Measurements from ENCODE around the gene NFILZ.

NFILZ gene, protein sequence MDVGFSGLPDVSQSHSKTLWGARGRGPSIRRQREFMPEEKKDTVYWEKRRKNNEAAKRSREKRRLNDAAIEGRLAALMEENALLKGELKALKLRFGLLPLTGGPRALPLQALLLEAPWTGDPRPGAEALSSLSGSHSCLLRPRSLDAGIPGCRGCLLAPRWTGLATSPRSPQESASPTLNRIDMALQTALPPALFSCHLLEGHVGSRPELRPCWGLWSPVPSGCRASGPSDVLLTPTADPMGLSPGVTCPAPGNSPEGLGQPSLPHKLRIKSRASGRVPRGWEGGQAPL

DNA sequence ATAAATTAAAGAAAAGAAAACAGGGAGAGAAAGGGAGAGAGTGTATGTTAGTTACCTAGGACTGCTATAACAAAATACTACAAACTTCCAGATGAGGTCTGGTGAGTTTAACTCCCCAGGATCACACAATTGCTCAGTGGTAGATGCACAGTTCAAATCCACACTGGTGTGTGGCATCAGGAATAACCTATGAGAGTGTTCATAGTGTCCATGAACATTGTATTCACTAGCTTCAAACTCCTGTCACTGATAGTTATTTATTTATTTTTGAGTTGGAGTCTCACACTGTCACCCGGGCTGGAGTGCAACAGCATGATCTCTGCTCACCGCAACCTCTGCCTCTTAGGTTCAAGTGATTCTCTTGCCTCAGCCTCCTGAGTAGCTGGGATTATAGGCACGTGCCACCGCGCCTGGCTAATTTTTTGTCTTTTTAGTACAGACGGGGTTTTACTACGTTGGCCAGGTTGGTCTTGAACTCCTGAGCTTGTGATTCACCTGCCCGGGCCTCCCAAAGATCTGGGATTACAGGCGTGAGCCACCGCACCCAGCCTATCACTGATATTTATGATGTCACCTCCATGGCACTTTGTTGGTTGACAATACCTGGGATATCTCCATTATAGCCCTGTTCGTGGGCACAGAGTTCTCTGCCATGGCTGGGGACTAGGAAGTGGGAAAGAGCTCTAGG is at the start of gene NFILZ:
Gene NFILZ, plus strand, starts transcription at position 638 of the 688 bp plus-strand sequence. CDS start 46,133 bp downstream, outside the sequence.
- no peak for DNase-seq

DNA sequence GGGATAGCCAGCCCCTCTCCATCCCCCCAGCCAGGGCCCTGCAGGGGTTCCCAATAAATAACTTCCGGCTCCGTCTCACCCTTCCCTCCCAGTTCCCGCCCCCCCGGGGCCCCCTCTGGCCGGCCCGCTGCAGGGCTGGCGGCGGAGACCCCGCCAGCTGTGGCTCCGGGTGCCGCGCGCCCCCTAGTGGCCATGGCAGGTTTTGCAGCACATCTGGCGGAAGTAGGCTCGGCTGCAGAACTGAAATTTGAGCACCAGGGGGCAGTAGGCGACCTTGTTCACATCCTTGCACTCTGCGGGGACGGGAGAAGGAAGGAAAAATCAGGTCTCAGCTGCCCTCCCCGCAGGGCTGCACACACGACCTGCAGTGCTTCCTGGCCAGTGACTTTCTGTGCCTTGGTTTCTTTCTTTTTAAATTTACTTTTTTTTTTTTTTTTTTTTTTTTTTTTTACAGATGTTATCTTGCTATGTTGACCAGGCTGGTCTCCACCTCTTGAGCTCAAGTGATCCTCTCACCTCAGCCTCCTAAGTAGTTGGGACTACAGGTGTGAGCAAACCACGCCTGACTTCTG is 49.6 kb upstream of the NFILZ start:
- peak; percentile 80 for DNase-seq

DNA sequence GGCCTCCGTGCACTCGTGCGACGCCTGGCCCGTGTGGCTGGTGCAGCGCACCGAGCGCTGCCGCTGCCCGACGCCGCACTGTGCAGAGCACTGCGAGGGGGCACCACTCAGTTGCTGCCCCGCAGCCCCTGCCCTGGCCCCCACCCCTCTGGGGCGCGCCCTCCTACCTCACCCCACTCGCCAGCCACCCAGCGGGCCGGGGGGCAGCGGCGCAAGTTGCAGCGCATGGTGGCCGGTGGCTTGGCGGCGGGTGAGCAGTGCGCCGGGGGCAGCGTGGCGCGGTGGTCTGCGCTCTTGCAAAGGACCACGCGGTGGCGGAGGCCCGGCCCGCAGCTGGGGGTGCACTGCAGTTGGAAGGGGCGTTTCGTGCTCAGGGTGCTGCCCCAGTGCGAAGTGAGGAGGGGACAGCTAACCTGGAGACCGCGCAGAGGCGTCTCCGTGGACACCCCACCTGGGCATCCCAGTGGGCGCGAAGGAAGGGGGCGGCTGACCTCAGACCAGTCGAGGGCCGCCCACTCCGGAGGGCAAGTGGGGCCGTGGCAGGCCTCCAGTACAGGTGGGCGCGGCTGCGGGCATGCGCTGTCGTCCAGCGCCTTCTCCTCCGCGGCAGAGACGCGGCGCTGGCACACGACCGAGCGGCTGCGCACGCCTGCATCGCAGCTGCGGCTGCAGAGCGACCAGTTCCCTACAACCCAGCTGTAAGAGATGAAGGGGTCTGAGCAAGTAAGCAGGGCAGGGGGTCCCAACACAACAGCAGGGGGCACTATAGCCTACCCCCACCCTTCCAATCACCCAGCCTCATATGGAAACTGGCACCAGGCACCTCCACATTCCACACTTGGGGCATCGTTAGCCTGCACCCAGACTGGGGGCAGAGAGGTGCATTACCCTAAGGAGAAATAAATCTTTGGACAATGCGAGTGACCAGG is 45.2 kb upstream of the NFILZ start:
- no peak for DNase-seq

DNA sequence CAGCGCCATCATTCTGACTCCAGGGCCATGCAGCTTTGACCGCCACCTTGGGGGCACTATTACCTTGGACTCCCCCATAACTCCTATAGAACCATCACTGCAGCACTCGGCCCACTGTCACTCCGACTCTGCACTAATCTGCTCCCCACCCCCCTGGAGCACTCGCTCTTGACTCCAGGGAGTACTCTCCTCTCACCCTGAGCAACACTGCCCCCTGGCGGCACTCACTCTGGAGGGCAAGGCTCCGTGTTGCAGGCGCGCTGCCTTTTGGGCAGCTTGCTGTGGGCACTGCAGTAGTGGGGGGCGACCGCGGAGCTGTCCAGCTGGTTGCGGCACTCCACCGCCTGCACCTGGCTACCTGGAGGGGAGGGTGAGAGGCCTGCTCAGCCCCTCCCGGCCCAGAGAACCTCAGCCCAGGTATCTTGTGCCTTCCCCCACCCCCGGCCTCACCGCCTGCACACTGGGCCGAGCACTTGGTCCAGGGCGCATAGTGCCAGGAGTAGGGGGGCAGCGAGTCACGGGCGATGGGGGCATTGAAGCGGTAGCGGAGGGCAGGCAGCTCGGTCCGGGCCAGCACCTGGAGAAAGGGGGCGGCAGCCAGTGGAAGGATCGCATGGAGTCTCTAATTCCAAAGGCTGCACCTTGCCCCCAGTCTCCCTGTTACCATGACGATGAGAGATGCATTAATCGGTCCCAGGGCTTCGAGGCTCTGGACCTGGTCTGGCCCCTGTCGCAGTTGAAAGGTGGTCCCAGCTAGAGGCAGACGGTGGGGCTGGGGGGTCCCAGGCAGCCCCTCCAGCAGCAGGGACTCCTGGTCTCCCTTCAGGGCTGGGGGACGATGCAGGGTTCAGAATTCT is 44.3 kb upstream of the NFILZ start:
- DNase-seq: peak; percentile 39

DNA sequence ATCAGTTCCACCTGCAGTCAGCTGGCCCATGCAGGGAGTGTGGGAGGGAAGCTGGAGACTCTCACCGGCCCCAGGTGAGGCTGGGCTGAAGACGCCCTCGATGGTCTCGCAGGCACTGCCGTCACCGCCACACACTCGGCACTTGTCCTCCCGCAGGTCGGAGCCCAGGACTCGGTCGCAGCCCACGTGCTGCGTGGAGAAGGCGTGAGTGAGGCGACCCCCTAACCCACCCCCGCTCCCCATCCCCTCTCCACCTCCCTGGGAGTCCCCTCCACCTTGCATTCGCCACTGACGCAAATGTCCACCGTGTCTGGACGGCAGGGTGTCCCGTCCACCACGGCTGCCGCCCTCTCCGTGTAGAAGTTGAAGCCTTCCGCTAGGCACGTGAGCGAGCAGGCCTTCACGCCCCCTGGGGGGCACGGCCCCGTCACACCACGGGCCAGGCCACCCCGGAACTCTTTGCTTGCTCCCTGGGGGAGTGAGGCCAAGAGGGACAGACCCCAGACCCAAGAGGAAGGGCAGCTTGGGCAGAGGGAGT is 41.2 kb upstream of the NFILZ start:
- no peak for DNase-seq

DNA sequence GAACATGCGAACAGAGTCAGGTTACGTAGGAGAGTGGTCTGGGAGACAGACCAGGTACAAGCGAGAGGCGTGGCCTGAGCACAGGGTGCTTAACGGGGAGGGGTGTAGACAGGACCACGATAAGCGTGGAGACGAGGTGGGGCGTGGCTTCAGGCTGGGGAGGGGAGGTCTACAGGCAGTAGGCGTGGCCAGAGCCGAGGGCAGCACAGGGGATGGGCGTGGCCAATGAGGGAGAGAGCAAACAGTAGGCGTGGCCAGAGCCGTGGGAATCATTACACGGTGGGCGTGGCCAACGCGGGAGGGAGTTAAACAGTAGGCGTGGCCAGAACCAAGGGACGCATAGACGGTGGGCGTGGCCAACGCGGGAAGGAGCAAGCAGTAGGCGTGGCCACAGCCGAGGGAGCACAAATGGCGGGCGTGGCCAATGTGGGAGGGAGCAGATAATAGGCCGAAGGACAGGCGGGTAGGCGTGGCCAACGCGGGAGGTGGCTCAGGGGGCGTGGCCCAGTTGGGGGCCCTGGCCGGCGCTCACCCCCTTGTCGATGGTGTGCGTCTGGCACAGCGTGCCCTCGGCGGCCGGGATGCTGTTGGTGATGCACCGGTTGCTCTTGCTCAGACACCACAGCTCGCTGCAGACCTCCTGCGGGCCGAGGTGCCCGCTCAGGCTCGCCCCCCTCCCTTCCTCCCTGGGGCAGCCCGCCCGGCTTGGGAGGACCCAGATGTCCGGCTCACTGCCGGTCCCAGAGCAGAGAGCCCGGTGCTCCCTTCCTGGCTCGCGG is 38.0 kb upstream of the NFILZ start:
- peak; percentile 93 for DNase-seq

DNA sequence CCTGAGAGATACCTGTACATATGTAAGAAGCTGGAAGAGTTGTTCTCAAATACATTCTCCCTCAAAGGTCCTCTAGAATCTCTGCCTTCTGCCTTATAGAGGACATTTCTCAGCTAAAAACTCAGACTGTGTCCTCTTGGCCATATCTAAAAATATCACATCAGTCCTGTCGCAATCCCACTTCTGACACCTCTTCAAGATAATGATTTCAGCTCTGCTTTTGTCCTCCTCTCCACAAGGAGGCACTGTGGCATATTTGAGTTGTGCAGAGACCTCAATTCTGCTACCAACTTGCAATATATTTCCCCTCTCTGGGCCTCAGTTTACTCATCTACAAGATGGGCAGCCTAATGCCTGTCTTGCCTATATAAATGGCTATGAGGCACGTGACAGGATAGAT is 36.5 kb upstream of the NFILZ start:
- DNase-seq: no peak

DNA sequence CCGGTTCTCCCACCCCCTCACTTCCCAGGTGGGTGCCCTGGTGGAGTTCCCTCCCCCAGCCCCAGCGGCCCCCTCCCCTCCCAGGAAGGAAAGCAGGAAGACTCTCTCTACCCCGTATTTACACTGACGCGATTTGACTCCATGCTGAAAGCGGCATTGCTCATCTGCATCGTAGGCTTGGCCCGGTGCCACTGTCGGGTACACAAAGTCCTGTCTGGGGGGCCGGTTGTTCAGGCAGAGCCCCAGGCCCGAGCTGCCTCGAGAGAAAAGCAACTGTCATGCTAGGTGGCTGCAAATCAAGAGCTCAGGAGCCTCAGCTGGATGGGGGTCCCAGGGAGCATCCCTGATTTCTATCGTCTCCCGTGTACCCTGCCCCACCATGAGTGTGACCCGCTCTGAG is 34.8 kb upstream of the NFILZ start:
- DNase-seq: no peak

DNA sequence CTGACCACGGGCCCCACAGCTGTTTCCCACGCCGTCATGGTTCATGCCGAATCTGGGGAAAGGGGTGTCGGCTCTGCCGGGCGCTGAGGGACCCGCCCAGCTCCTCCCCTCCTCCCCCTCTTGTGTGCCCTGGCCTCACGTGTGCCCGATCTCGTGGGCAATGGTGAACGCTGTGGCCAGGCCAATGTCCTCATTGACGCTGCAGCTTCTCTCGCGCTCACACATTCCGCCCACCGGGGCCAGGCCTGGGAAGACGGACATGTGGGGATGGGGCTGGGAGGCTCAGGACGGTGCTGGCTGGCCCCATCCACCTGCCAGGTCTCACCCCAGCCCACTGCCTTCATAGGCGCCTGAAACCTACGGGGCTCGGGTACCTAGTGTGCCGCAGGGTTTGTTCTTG is 34.3 kb upstream of the NFILZ start:
- no peak for DNase-seq

DNA sequence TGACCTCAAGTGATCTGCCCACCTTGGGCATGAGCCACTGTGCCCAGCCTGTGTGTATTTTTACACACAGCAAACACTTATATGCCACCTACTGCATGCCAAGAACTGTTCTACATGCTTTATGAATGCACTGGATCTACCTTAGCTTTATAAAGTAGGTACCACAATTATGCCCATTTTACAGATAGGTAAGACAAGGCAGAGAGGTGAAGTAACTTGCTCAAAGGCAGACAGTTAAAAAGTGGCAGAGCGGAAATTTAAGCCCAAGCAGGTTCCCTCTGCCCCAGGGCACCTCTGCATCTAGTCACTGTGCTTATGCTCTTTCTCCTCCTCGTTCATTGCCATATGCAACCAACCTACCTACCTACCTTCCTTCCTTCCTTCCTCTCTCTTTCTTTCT is 30.4 kb upstream of the NFILZ start:
- DNase-seq: no peak

DNA sequence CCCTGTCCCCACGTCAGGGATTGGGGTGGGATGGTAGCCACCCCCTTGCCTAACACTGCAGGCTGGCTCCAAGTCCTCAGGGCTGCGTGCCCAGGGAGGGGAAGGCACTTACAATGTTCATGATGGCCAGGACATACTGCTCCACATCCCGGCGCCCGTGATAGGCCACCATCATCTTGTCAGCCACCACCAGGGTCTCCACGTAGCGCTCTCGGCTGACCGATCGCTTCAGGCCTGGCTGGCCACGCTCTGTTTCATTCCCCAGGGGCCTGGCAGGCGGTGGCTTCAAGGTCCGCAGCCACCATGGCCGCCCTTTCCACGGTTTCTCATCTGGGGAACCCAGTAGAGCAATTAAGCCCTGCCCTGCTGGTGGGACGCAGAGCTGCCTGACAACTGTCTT is 29.6 kb upstream of the NFILZ start:
- DNase-seq: no peak

DNA sequence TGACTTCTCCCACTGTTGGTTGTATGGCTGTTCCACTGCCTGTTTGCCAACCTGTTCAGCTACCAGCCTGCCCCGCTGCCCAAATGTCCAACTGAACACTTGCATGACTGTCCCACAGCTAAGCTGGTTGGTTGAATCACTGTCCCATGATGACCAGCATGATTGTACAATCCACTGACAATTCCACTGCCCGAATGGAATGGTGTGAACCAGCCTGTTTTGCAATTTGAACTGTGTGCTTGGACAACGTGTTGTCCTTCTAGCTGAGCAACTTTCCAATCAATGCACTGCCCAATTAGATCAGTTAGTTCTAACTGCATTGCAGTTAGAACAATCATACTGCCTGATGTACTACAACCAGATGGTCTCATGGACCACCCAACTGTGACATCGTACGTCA is 28.6 kb upstream of the NFILZ start:
- DNase-seq: no peak

DNA sequence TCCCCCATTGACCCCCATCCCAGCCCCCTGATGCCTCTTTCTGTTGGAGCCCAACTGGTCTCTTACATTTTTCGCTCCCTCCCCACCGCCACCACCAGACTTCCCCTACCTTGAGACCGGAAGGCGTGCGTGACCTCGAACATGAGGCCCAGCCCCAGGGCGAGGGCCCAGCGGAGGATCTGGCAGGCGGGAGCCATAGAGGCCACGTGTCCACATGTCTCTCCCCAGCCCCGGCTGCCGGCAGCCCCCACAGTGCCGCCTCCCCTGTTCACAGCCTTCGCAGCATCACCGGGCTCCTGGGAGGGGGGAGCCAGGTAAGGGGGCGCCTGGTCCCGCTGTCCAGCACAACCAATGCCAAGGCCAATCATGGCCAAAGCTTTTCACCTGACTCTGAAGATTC is 24.9 kb upstream of the NFILZ start:
- DNase-seq: no peak

DNA sequence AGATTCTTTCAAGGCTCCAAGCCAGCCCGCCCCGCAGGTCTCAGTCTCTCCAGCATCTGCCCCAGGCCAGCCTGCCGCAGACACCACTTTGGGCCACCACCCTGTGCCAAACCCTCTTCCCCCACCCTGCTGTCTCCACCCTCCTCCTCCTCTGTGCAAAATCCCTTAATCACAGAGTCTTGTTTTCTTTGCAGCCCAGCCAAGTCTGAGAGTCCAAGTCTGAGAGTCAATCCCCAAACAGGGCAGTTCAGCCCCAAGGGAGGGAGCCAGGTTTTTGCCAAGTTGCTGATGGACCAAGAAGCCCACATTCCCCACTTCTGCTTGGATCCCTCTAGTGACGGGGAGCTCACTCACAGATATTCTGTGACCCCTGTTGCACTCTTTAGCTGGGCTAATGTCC is 23.0 kb upstream of the NFILZ start:
- DNase-seq: no peak

DNA sequence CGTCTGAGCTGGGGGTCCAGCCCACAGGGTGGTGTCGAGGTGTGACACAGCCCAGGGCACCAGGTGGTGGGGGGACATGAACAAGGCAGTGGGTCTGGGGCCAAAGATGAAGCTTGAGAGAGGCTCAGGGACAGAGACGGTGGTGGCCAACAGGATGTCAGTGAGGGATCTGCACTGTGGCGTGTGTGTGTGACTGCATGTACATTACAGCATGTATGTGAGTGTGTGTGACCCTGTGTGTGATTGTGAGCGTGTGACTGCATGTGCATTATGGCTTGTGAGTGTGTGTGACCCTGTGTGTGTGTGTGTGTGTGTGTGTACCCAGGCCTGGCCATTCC is 21.5 kb upstream of the NFILZ start:
- DNase-seq: no peak

DNA sequence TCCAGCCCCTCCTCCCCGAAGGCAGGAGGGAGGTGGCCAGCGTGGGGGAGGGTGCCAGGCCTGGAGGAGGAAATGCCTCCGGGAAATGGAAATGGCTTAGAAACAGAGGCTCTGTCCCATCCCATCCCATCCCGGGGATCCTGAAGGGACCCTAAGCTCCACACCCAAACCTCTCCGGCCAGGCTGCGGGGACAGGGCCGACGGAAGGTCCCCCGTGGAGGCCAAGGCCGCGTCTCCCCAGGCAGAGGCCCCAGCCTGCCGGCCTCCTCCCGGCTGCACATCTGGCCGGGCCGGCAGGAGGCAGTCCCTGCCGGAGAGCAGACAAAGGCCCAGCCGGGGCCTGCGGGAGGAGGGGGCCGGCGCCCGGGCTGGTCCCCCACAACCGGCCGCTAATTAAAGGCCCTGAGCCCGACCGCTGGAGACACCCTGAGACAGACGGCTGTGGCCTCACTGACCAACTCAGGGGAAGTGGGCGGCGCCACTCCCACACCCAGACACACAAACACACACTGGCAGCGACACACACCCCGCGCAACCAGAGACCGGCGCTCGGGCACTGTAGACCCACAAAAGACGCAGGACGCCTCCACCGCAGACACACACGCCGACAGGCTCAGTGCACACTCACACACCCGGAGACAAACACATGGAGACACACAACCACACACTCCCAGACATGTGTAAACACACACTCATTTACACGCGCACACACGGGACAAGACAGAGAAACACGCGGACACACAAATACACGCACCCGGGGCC is 21.0 kb upstream of the NFILZ start:
- DNase-seq: no peak

DNA sequence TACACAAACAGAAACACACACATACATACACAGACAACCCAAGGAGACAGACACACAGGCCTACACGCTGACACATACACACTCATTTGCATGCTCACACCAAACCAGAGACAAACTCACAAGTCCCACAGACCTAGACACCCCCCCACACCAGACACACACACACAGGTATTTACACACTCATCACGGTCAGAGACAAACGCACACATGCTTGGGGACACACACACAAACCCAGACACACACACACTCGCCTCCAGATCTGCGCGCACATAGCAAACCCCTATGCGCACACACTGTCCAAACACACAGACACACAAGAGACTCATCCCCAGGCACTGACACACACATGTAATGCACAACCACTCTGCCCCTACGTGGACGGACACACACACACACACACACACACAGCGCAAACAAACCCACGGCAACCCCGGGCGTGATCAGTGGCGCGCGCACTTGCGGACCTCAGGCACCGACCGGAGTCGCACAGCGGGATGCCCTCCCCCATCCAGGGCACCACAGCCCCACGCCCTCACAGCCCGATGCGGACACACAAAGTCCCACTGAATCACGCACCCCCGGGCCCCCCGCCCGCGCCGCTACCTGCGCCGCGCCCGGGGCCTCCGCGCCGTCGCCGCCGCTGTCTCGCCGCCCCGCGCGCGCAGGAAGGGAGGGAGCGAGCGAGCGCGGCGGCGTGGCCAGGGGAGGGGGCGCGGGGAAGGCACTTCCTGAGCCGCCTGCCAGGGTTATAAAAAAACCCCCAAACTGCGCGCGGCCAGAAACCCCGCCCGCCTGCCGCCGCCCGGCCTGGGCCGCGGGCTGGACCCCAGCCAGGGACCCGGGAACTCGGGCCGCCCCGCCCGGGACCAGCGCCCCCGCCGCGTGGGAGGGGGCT is 20.1 kb upstream of the NFILZ start, which contains the start of gene ADAMTS10:
Gene ADAMTS10, minus strand, starts transcription at position 675 of the 895 bp plus-strand sequence. CDS start 5,005 bp downstream, outside the sequence.
- DNase-seq: no peak

DNA sequence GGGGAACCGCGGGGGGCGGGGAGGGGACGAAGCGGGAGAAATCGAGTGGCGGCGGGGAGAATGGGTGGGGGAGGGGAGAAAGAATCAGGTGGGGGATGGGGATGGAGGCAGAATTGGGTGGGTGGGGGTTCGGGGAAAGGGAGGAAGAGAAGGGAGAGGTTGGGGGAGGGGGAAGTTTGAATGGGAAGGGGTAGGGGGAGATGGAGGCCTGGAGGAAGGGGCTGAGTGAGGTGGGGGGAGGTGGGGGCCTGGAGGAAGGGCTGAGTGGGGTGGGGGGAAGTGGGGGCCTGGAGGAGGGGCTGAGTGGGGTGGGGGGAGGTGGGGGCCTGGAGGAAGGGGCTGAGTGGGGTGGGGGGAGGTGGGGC is 19.5 kb upstream of the NFILZ start:
- DNase-seq: no peak

DNA sequence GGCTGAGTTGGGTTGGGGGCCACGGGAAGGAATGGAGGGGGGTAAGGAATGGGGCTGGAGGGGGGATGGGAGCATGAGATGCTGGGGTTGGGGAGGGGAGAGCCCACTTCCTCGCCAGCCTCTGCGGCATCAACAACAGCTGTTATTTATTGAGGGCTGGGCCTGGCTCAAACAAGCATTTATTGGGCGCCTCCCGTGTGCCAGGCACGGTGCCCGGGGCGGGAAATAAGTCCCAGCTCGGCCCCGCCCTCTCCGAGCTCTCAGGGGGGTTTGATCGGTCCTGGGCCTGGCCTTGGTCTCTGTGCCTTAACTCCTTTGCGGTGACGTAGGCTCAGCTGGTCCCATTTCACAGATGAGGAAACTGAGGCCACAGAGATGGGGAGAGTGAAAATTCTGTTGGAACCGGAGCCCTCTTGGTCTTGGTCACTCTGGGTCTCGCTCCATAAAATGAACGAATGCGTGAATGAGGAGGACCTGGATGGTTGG is 19.0 kb upstream of the NFILZ start:
- DNase-seq: no peak

Measured in activated T-cell treated with anti-CD3 and anti-CD28 coated beads for 4 hours (primary cell).